Fibroblast of skin of left quadriceps (primary cell): ENCODE results near the gene GINS3.

Experiments
- DNase-seq, 2 experiments: peaks; one replicate each; pipeline ENCODE4 v3.0.0-alpha.2; 2013; ENCODE audit warnings: low read depth in 2 of 2

GINS3 gene

GRCh38 chr16:58392215-58393137, at the start of gene GINS3:
GINS3 (plus strand) TSS chr16:58392471; CDS start chr16:58392602, 131 bp downstream.
- DNase-seq, result peak; percentile 81 to 86

DNA sequence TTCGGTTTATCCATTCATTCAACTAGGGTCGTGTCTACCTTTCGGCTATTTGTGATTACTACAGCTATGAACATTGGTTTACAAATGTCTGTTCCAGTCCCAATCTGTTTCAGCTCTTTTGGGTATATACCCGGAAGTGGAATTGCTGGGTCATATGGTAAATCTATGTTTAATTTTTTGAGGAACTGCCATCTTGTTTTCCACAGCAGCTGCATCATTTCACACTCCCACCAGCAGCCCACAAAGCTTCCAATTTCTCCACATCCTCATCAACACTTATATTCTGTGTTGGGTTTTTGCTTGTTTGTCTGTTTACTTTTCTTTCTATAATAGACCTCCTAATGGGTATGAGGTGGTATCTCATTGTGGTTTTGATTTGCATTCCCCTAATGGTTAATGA, 48.7 kb upstream of the GINS3 start:
- DNase-seq, result no peak

DNA sequence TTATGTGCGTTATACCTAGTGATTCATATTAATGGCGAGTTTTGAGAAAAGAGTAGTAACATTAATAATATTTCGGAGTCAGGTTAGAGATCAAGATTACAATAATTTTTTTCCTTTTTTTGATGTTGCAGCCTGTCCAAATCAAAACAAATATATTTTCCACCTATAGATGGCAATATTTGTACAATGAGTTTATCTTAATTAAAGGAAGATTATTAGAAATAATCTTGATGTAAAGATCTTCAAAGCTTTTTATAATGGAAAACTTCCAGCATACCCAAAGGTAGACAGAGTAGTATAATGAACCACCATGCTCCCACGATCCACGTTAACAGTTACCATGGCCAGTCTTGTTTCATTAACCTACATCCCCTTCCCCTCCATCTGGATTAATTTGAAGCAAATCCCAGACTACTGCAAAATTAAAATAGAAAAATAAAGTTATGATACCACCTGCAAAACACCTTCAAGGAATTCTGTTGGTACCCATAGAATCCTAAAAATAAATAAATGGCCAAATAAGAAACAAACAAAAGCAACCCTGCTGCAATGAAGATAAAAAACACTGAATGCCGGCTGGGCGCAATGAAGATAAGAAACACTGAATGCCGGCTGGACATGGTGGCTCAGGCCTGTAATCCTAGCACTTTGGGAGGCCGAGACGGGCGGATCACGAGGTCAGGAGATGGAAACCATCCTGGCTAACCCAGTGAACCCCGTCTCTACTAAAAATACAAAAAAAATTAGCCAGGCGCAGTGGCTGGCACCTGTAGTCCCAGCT, 46.5 kb upstream of the GINS3 start:
- DNase-seq, result no peak

- DNase-seq, result no peak
Observed at GRCh38 chr16:58346831-58347371, 45.4 kb upstream of the GINS3 start.

- DNase-seq, result no peak
Observed at GRCh38 chr16:58348986-58349385, 43.3 kb upstream of the GINS3 start.

GRCh38 chr16:58352690-58353089, 39.6 kb upstream of the GINS3 start:
- no peak for DNase-seq

DNA sequence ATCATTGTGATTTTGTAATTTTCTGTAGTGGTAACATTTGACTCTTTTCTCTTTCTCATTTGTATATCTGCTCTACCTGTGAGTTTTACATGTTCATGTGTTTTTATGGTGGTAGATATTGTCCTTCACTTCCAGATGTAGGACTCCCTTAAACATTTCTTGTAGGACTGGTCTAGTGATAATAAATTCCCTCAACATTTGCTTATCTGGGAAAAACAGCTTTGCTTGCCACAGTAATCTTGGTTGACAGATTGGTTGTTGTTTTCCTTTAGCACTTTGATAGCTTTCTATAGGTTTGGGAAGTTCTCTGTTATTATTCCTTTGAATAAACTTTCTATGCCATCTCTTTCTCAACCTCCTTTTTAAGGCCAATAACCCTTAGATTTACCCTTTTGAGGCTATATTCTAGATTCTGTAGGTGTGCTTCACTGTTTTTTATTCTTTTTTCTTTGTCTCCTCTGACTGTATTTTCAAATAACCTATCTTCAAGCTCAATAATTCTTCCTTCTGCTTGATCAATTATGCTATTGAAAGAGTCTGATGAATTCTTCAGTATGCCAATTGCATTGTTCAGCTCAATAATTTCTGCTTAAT, 32.1 kb upstream of the GINS3 start:
- DNase-seq, result no peak

DNA sequence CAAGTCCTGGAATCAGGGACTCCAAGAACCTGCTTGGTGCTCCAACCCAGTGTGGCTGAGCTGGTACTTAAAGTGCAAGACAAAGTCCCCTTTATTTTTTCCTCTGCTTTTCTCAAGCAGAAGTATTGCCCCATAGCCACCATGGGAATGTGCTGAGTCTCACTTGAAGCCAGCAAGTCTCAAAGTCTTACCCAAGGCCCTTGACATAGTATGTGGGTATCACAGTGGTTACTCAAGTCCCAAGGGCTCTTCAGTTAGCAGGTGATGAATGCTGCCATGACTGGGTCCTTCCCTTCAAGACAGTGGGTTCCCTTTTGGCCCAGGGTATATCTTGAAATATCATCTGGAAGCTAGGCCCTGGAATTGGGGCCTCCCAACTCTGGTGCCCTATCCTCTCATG, 30.5 kb upstream of the GINS3 start:
- DNase-seq, result no peak

DNA sequence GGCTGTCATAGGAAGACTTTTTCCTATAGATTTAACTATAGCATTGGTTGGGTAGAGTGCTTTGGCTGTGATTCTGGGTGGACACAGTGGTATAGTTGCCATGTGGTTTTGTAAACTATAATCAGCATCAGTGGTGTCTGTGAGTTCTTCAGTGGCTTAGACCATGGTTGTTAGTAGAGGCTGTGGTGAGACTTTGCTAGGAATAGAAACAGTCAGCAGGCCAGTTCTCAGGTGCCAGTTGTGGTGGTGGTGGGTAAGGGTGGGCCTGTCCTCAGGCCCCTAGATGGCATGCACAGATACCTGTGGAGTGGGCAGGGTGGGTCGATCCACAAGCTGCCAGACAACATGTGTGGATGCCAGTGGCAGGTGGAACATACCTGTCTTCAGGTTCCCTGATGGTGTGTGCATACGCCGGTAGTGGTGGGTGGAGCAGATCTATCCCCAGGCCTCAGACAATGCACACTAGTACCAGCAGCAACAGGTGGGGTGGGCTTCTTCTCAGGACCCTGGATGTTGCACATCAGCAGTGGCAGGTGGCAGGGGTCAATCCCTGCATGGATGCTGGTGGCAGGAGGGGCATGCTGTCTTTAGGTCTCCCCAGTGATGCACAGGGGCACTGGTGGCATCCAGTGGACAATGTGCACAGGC, 28.4 kb upstream of the GINS3 start:
- DNase-seq, result no peak

GRCh38 chr16:58365623-58366022, 26.6 kb upstream of the GINS3 start:
- DNase-seq, result no peak

DNA sequence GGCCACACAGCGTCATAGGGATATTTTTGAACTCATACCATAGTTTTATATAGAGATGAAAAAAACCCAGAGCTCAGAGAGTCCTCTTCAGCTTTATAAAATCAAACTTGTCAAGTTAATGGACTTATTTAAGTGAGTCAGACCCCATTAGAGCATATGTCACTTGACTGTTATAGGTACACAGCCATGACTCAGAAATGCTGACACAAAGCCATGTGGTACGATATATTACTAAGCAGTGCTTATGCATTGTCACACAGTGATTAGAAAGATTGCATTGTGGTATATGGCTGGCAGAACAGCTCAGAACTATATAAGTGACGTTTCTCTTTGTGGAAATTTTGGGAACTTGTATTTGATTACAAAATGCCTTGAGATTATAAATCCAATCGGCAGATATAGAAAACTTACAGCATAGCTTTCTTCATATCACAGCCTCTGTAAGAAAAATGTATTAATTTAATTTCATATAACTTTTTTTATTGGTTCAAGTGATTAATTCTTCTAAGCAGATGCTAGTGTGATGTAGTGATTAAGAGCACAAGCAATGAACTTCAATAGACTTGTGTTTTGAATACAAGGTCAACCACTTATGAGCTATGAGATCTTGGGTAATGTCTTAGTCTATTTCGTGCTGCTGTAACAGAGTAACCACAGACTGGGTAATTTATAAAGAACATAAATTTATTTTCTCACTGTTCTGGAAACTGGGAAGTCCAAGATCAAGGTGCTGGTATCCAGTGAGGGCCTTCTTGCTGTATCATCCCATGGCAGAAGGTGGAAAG, 25.8 kb upstream of the GINS3 start:
- DNase-seq, result peak in 1 of 2 experiments; percentile 1

- DNase-seq, result no peak
Observed at GRCh38 chr16:58367252-58367651, 25.0 kb upstream of the GINS3 start.

DNA sequence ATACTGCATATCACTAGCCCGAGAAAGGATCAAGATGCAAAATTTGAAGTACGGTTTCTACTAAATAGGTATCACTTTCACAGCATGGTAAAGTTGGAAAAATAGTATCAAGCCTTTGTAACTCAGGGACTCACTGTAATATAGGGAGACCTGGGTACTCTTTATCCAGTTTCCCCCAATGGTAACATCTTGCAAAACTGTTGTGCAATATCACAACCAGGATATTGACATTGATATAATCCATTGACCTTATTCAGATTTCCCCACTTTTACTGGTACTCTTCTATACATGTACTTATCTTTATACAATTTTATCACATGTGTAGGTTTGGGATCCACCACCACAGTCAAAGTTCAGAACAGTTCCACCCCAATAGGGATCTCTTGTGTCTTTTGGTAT, 20.4 kb upstream of the GINS3 start:
- DNase-seq, result no peak

DNA sequence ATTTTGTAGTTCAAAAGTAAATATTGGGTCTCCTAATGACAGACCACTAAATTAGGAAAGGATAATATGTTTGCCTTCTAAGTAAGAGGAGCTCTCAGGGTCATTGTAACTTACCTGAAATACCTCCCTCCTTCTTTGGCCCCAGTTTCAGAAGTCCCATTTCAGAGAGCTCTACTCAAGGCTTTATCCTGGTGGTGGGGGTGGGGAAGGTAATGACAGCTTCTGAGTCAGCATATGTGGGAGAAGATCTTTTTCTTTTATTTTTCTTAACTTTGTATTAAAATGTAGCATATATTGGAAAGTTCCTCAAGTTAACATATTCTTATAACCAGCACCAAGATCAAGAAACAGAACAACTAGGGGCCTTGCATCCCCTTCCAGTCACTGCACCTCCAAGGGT, 16.9 kb upstream of the GINS3 start:
- DNase-seq, result no peak

DNA sequence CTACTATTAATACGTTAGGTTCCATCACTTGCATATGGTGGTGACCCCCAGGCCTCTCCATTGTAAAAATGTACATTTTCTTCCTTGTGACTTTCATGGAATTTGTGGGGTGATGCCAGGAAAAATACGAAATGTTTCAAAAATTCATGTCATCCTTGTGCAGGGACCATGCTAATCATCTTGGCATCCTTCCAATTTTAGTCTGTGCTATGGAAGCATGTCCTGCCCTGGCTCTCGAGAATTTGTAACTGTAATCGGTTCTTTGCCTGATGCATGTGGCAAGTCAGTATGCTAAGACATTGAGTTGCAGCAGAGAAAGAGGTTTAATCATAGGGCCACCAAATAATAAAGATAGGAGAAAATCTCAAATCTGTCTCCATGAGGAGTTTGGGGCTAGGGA, 14.3 kb upstream of the GINS3 start:
- DNase-seq, result no peak

DNA sequence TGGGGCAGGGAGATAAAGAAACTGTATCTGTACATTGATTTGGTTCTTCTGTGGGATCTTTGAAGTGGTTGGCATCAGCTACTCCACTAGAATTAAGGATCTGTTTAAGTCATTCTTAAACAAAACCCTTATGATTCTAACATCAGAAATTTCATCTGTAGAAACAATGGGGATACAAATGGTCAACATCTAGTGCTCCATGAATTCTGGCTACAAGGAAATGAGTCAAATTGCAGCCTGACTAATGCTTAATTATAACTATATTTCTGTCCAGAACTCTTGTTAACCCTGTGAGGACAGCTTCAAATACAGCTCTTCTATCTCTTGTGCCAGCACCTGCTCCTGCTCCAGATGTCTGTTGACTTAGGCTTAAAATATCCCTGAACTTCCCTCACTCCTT, 13.9 kb upstream of the GINS3 start:
- no peak for DNase-seq

GRCh38 chr16:58379736-58380135, 12.5 kb upstream of the GINS3 start:
- no peak for DNase-seq

DNA sequence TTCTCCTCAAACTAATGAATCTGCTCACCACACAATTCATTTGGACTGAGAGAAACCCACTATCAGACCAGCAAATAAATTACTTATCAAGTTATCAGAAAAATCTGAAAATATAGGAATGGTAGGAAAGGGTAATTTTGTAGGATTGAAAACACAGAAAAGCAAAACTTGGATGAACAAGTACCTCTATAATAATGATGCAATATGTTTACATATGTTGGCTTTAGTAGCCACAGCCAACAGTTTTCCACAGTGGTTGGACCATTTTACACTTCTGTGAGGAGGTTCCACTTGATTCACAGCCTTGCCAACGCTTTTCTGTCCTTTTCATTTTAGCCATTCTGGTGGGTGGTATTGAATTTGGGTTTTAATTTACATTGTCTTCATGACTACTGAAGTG, 10.6 kb upstream of the GINS3 start:
- DNase-seq, result no peak

- DNase-seq, result no peak
Observed at GRCh38 chr16:58384437-58385055, 7.7 kb upstream of the GINS3 start.

DNA sequence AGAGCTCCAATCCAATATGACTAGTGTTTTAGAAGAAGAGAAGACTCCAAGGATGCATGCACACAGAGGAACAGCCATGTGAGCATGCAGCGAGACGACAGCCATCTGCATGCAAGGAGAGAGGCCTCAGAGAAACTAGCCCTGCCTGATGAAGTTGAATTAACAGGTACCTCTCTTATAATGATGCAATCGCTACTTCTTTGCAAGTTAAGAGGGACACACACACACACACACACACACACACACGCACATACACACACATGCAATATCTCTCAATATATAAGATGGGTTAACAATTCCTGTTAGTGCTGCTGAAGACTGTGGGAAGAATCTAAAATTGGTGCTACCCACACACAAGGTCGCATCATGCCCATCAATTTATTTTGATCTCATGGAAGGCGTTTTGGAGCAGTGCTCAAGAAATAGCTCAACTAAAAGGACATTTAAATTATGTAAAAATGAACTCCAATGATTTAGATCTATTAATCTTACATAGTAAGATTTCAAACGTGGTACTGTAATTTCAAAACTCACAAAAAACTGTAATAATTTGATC, 7.0 kb upstream of the GINS3 start:
- no peak for DNase-seq
